NCI-H524 treated with DMSO at 0.1 percent for 48 hours (cell line): ENCODE results near the gene GJA9.
"Not testable (repeated sequence)": the region's sequence is repeated elsewhere in the genome, so short reads cannot be mapped to it uniquely, and the experiment has no call there.

Experiments used
- DNase-seq: peaks from one replicate; lab custom pipeline; 2025; lab: John Stamatoyannopoulos, UW

The GJA9 gene

GRCh38 chr1:38873027-38873969 is 8.1 kb downstream of the GJA9 start, which contains the start of gene MYCBP:
MYCBP (minus strand) TSS chr1:38873348; CDS start chr1:38873305, 43 bp downstream.
- DNase-seq = peak; percentile 56

GRCh38 chr1:38872401-38873026 is 8.9 kb downstream of the GJA9 start:
- no peak for DNase-seq

- DNase-seq = no peak
Measured at GRCh38 chr1:38870996-38871395, 10.4 kb downstream of the GJA9 start.

DNA sequence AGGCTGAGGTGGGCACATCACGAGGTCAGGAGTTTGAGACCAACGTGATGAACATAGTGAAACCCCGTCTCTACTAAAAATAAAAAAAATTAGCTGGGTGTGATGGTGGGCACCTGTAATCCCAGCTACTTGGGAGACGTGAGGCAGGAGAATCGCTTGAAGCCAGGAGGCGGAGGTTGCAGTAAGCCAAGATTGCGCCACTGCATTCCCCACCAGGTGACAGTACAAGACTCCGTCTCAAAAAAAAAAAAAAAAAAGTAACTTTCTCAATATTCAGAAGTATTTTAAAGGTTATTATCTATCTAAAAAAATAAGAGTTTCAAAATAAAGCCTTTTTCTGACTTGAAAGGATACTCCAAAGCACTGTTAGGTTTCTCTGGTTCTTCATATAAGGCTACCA is 14.2 kb downstream of the GJA9 start:
- no peak for DNase-seq

GRCh38 chr1:38865112-38865715 is 16.2 kb downstream of the GJA9 start:
- DNase-seq = no peak

DNA sequence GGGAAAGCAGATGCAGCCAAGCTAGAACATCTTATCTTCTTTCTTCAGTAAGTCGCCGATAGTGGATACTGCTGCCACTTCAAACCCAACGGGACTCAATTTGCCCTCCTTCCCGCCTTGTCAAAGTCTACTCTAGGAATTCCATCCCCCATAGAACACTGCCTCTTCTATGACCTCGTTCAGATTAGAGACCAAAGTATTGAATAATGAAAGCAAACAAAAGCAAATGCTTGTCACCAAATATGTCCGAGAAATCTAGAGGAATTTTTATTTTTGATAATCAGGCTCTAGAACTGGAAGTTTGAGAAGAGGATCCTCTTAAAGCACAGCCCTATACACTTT is 21.0 kb downstream of the GJA9 start:
- no peak for DNase-seq

- peak; percentile 63 for DNase-seq
Measured at GRCh38 chr1:38859561-38860453, 21.6 kb downstream of the GJA9 start, which contains the start of gene RRAGC. RRAGC (minus strand) TSS chr1:38859772; CDS start chr1:38859646, 126 bp downstream.

GRCh38 chr1:38858833-38859560 is 22.4 kb downstream of the GJA9 start:
- DNase-seq = no peak

DNA sequence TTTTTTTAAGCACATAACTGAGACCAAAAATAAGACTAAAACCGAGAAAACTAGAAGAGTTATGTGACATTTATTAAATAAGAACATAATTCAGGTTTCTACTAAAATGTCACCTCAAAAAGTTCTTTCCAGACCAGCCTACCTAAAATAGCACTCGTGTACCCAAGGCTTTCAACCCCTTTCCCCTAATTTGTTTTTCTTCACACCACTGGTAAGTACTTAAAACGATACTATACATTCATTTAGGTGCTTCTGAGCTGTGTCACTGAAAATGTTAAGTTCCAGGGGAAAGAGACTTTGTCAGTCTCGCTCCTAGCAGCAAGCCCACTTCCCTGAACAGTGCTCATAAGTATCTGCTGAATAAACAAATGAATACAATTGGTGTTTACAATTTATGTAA is 28.6 kb downstream of the GJA9 start:
- DNase-seq = no peak

DNA sequence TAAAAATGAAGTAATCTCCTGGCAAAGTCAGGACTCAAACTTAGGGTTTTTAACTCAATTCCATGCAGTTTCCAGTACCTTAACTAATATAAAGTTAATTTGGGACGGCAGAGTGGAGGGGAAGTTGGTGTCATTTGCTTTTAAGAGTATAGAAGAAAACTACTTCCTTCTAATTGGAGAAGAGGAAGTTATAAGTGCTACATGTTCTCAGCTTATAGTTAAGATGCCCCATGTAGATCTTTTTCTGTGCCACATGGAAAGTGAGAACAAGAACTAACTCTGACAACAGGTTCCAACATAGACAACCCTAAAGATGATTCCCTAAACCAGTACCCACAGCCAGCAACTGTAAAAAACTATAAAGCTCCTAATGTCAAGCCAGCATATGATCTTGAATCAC is 33.3 kb downstream of the GJA9 start:
- DNase-seq = no peak

GRCh38 chr1:38846210-38846609 is 35.2 kb downstream of the GJA9 start:
- DNase-seq = no peak

- not testable (repeated sequence) for DNase-seq
Measured at GRCh38 chr1:38845088-38845487, 36.3 kb downstream of the GJA9 start.

GRCh38 chr1:38840281-38840680 is 41.1 kb downstream of the GJA9 start:
- DNase-seq = no peak

GRCh38 chr1:38839363-38839762 is 42.0 kb downstream of the GJA9 start:
- no peak for DNase-seq

DNA sequence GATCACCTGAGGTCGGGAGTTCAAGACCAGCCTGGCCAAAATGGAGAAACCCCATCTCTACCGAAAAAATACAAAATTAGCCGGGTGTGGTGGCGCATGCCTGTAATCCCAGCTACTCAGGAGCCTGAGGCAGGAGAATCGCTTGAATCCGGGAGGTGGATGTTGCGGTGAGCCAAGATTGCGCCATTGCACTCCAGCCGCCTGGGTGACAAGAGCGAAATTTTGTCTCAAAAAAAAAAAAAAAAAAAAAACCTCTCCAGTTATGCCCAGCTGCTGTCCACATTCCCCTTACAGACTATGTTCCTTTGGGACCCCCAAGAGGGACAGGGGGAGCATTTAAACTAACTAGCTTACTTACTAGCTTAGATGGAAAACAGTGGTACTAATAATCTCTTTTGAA is 45.1 kb downstream of the GJA9 start:
- DNase-seq = not testable (repeated sequence)

- peak; percentile 27 for DNase-seq
Measured at GRCh38 chr1:38834937-38835827, 46.2 kb downstream of the GJA9 start.

- DNase-seq = no peak
Measured at GRCh38 chr1:38834221-38834782, 47.1 kb downstream of the GJA9 start.

- DNase-seq = no peak
Measured at GRCh38 chr1:38833146-38833545, 48.2 kb downstream of the GJA9 start.

- DNase-seq = no peak
Measured at GRCh38 chr1:38832370-38832734, 49.0 kb downstream of the GJA9 start.
